IPS-18a (cell line): ENCODE measurements around the gene FARP2.

ENCODE experiments used
- H3K27ac ChIP-seq: one replicate; pipeline ENCODE4 v1.5.1; 2013; ENCODE audit warnings: low read length
- H3K27me3 ChIP-seq: one replicate; pipeline ENCODE4 v1.6.1; 2013; ENCODE audit warnings: mild to moderate bottlenecking, low read length; ENCODE audit not compliant: control insufficient read depth, insufficient read depth
- H3K36me3 ChIP-seq: one replicate; pipeline ENCODE4 v1.6.1; 2013; ENCODE audit warnings: low read depth, low read length; ENCODE audit not compliant: control insufficient read depth
- H3K4me1 ChIP-seq: one replicate; pipeline ENCODE4 v1.6.1; 2013; ENCODE audit warnings: low read depth, low read length; ENCODE audit not compliant: control insufficient read depth
- H3K4me3 ChIP-seq: one replicate; pipeline ENCODE4 v1.5.1; 2013; ENCODE audit warnings: low read length
- H3K9ac ChIP-seq: one replicate; pipeline ENCODE4 v1.6.1; 2013; ENCODE audit warnings: mild to moderate bottlenecking, low read length, moderate library complexity
- H3K9me3 ChIP-seq: one replicate; pipeline ENCODE4 v1.6.1; 2013; ENCODE audit warnings: low read depth, low read length; ENCODE audit not compliant: control insufficient read depth

The FARP2 gene

GRCh38 chr2:241535871-241536655, 180.0 kb downstream of the FARP2 start:
- H3K9me3 ChIP-seq = no peaks in the 10 kb centered on the region
- no peak overlapping the region for H3K4me3 ChIP-seq
- H3K27me3 ChIP-seq = peaks cover 12% of the 10 kb centered on the region
- no peak overlapping the region for H3K9ac ChIP-seq
- no peak overlapping the region for H3K27ac ChIP-seq
- H3K36me3 ChIP-seq = no peaks in the 10 kb centered on the region
- no peaks in the 10 kb centered on the region for H3K4me1 ChIP-seq

DNA sequence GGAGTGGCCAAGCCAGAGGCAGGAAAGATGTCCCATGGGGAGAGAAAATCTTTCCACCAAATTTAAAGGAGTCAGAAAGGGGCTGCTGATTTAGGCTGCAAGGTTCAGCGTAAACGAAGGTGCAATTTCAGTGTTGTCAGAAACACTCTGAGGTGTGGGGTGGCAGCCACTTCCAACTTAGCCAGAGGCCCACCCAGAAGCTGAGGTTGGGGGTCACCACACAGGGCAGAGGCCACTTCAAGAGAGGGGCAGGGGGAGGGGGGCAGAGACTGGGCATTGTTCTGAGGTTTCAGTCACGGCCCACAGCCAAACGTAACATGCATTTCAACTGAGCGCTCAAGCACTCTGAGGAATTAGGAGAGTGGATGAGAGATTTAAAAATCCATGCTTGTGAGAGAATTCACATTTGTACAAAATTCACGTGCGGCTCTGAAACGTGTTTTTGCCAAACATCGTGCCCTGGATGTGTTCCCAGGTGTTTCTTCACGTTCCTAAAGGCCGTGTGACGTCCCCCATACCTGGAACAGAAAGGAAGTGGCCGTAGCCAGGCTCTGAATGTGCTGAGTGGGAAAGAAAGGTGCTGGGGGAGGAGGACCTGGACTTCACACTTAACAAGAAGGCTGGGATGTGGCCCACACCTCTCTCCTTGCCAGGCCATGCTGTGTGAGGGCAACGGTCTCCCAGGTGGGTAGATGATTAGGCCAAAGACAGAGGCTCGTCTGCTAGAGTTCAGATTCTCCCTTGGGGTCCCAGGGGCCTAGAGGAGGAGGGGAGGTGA, 182.9 kb downstream of the FARP2 start:
- Histone ChIP-seq H3K4me1 (no peaks in the 10 kb centered on the region), H3K27me3 (peaks cover 34% of the 10 kb centered on the region), H3K36me3 (no peaks in the 10 kb centered on the region), H3K4me3 (no peak overlapping the region), H3K9me3 (no peaks in the 10 kb centered on the region), H3K27ac (no peak overlapping the region), H3K9ac (no peak overlapping the region)

GRCh38 chr2:241539616-241540374, 183.7 kb downstream of the FARP2 start:
- H3K9me3 ChIP-seq = no peaks in the 10 kb centered on the region
- H3K9ac ChIP-seq = no peak overlapping the region
- no peak overlapping the region for H3K4me3 ChIP-seq
- H3K36me3 ChIP-seq = no peaks in the 10 kb centered on the region
- H3K4me1 ChIP-seq = no peaks in the 10 kb centered on the region
- no peak overlapping the region for H3K27ac ChIP-seq
- peaks cover 34% of the 10 kb centered on the region for H3K27me3 ChIP-seq

GRCh38 chr2:241540401-241540770, 184.3 kb downstream of the FARP2 start:
- H3K36me3 ChIP-seq = no peaks in the 10 kb centered on the region

GRCh38 chr2:241540771-241541561, 184.9 kb downstream of the FARP2 start:
- H3K4me3 ChIP-seq = peak overlapping the region; percentile 49

More at GRCh38 chr2:241540401-241540770, 184.3 kb downstream of the FARP2 start:
- Histone ChIP-seq H3K9ac (no peak overlapping the region), H3K27me3 (peaks cover 34% of the 10 kb centered on the region), H3K9me3 (no peaks in the 10 kb centered on the region), H3K27ac (no peak overlapping the region), H3K4me1 (no peaks in the 10 kb centered on the region), H3K4me3 (peak overlapping the region; percentile 49)

GRCh38 chr2:241541564-241542277, 185.6 kb downstream of the FARP2 start:
- Histone ChIP-seq H3K9ac (no peak overlapping the region), H3K4me3 (peak overlapping the region; percentile 40), H3K4me1 (peaks cover 1% of the 10 kb centered on the region), H3K9me3 (no peaks in the 10 kb centered on the region), H3K36me3 (no peaks in the 10 kb centered on the region), H3K27ac (no peak overlapping the region), H3K27me3 (peaks cover 34% of the 10 kb centered on the region)

More at GRCh38 chr2:241540771-241541561, 184.9 kb downstream of the FARP2 start:
- Histone ChIP-seq H3K9me3 (no peaks in the 10 kb centered on the region), H3K4me1 (no peaks in the 10 kb centered on the region), H3K27ac (no peak overlapping the region), H3K27me3 (peaks cover 34% of the 10 kb centered on the region), H3K36me3 (no peaks in the 10 kb centered on the region), H3K9ac (no peak overlapping the region)

DNA sequence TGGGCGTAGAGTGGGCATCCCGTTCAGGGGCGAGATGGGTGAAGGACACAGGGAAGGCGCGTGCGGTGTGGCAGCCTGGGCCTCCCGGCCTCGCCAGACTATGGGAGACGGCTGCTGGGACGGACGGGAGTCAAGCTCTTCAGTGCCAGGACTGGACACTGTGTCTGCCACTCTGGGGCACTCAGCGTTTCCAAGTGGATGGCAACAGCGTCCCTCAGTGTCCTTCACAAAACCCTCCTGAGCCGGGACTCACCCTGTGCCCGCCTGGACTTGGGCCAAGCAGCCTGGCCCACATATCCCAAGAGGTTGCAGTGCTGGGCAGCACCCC, 186.2 kb downstream of the FARP2 start:
- Histone ChIP-seq H3K36me3 (no peaks in the 10 kb centered on the region), H3K9ac (no peak overlapping the region), H3K27ac (no peak overlapping the region), H3K4me3 (no peak overlapping the region), H3K4me1 (peaks cover 5% of the 10 kb centered on the region), H3K9me3 (no peaks in the 10 kb centered on the region), H3K27me3 (peaks cover 34% of the 10 kb centered on the region)
